Thyroid gland (tissue), 4 donors: ENCODE data around the gene SLC38A11.

ENCODE experiments used
- CTCF ChIP-seq, 6 experiments: fragments of 200-600 bp in 3 of 6; fragments of 450-650 bp in 3 of 6; sonication (generic) in 3 of 6; IDR thresholded peaks; one replicate each; pipeline ENCODE4 v1.5.1; 2016 to 2019; ENCODE audit warnings: antibody characterized with exemption in 6 of 6, mild to moderate bottlenecking in 2 of 6, inconsistent platforms in 1 of 6, moderate library complexity in 1 of 6
- POLR2A ChIP-seq, 2 donors: fragments of 450-650 bp; IDR thresholded peaks; one replicate each; pipeline ENCODE4 v1.6.1; 2017; ENCODE audit warnings: antibody characterized with exemption in 2 of 2, mild to moderate bottlenecking in 2 of 2, moderate library complexity in 1 of 2

GRCh38 chr2:164847291-164847690 lies 108.0 kb downstream of the SLC38A11 start:
- TF ChIP-seq CTCF (IDR thresholded peaks at IDR 0.05) (no peak), POLR2A (IDR thresholded peaks at IDR 0.05) (no peak)
